Astrocyte (in vitro differentiated cells and primary cell): ENCODE data around the gene TNNI3K. TPM values are rescaled to one million over a fixed set of nuclear protein-coding genes. Genes with fewer than 3 reads are reported as not detected.

ENCODE experiments used
- DNase-seq: peaks from one replicate; pipeline ENCODE4 v3.0.0-alpha.2; 2010; ENCODE audit warnings: low read depth
- FAIRE-seq: peaks from 2 replicates; lab custom pipeline; 2011; peaks lifted over from hg19 to GRCh38; lab: Jason Lieb, UNC
- H2AFZ ChIP-seq: 2 replicates; pipeline ENCODE4 v1.6.0; 2012; ENCODE audit warnings: low read depth, low read length, inconsistent platforms
- H3K27ac ChIP-seq: 2 replicates; pipeline ENCODE4 v1.5.1; 2011; ENCODE audit warnings: low read depth, low read length, inconsistent platforms
- H3K27me3 ChIP-seq: 2 replicates; pipeline ENCODE4 v1.6.0; 2011; ENCODE audit warnings: low read length, inconsistent platforms; ENCODE audit not compliant: insufficient read depth
- H3K36me3 ChIP-seq: 2 replicates; pipeline ENCODE4 v1.5.1; 2011; ENCODE audit warnings: low read length, inconsistent platforms; ENCODE audit not compliant: insufficient read depth
- H3K4me1 ChIP-seq: 2 replicates; pipeline ENCODE4 v1.5.1; 2011; ENCODE audit warnings: low read length, inconsistent platforms; ENCODE audit not compliant: insufficient read depth
- H3K4me2 ChIP-seq: 2 replicates; pipeline ENCODE4 v1.6.0; 2012; ENCODE audit warnings: low read length, inconsistent platforms
- H3K4me3 ChIP-seq: 2 replicates; pipeline ENCODE4 v1.5.1; 2011; ENCODE audit warnings: low read depth, mild to moderate bottlenecking, low read length, inconsistent platforms; ENCODE audit not compliant: insufficient read depth
- H3K79me2 ChIP-seq: 2 replicates; pipeline ENCODE4 v1.6.0; 2012; ENCODE audit warnings: mild to moderate bottlenecking, low read length, inconsistent platforms; ENCODE audit not compliant: insufficient read depth
- H3K9ac ChIP-seq: 2 replicates; pipeline ENCODE4 v1.6.0; 2012; ENCODE audit warnings: mild to moderate bottlenecking, low read length, inconsistent platforms
- H3K9me3 ChIP-seq: 2 replicates; pipeline ENCODE4 v1.5.1; 2012; ENCODE audit warnings: low read depth, mild to moderate bottlenecking, low read length, inconsistent platforms; ENCODE audit not compliant: insufficient read depth
- H4K20me1 ChIP-seq: 2 replicates; pipeline ENCODE4 v1.6.0; 2012; ENCODE audit warnings: low read length, inconsistent platforms; ENCODE audit not compliant: insufficient read depth
- H3K27ac Mint-ChIP-seq: one replicate; pipeline ENCODE4 v1.8.0; 2021; ENCODE audit warnings: mild to moderate bottlenecking, mixed read lengths; ENCODE audit not compliant: unreplicated experiment
- H3K27me3 Mint-ChIP-seq: one replicate; pipeline ENCODE4 v1.8.0; 2021; ENCODE audit warnings: low read depth, mixed read lengths; ENCODE audit not compliant: unreplicated experiment
- H3K36me3 Mint-ChIP-seq: one replicate; pipeline ENCODE4 v1.8.0; 2021; ENCODE audit warnings: low read depth, mixed read lengths; ENCODE audit not compliant: unreplicated experiment
- H3K4me1 Mint-ChIP-seq: one replicate; pipeline ENCODE4 v1.8.0; 2021; ENCODE audit warnings: low read depth, mixed read lengths; ENCODE audit not compliant: unreplicated experiment
- H3K4me3 Mint-ChIP-seq: one replicate; pipeline ENCODE4 v1.8.0; 2021; ENCODE audit warnings: mild to moderate bottlenecking, moderate library complexity, mixed read lengths; ENCODE audit not compliant: unreplicated experiment
- H3K9me3 Mint-ChIP-seq: one replicate; pipeline ENCODE4 v1.8.0; 2021; ENCODE audit warnings: mild to moderate bottlenecking, mixed read lengths; ENCODE audit not compliant: unreplicated experiment
- EZH2 ChIP-seq: IDR thresholded peaks from 2 replicates; pipeline ENCODE4 v1.6.1; 2012; ENCODE audit warnings: mild to moderate bottlenecking, low read length, inconsistent platforms; ENCODE audit not compliant: insufficient read depth
- total RNA-seq: library from RNA; stranded (reverse); gene quantifications from 2 replicates; pipeline ENCODE4 v1.2.1, GENCODE V29; 2021
- TF ChIP-seq, protein P1 (sequence below): IDR thresholded peaks from 2 replicates; pipeline ENCODE4 v1.5.1; 2011; ENCODE audit warnings: low read depth, mild to moderate bottlenecking, inconsistent platforms, low read length, moderate library complexity; ENCODE audit not compliant: insufficient read depth

Gene TNNI3K
- total RNA-seq, 1 donor from 2014 or later: 0.45 TPM

DNA sequence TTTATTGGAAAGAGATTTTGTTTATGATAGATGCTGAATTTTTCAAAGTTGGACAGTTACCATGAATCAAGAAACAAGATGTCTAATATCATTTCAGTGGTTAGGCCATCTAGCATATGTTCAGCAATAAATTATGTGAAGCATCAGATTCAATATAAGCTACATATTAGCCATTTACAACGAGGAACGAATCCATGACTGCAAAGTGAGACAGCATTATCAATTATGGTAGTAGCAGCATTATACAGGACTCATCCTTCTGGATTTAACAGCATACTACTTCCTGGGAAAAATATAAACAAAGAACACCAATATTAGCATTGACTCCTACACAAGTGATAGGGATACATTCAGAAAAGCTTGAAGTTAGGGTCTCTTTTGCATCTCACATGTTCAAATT lies 218.1 kb downstream of the TNNI3K start:
- Histone ChIP-seq H2AFZ (no peak overlapping the region), H3K27me3 (no peaks in the 10 kb centered on the region), H3K4me3 (no peak overlapping the region), H3K9me3 (peaks cover 2% of the 10 kb centered on the region), H3K27ac (no peak overlapping the region), H3K79me2 (no peaks in the 10 kb centered on the region), H3K9ac (no peak overlapping the region), H3K4me1 (no peaks in the 10 kb centered on the region), H4K20me1 (no peaks in the 10 kb centered on the region), H3K36me3 (no peaks in the 10 kb centered on the region), H3K4me2 (no peak overlapping the region)
- no peaks in the 10 kb centered on the region for H3K27me3 Mint-ChIP-seq
- H3K4me1 Mint-ChIP-seq: no peaks in the 10 kb centered on the region
- H3K9me3 Mint-ChIP-seq: peaks cover 2% of the 10 kb centered on the region
- no peak for TF ChIP-seq EZH2
- TF ChIP-seq, protein P1, sequence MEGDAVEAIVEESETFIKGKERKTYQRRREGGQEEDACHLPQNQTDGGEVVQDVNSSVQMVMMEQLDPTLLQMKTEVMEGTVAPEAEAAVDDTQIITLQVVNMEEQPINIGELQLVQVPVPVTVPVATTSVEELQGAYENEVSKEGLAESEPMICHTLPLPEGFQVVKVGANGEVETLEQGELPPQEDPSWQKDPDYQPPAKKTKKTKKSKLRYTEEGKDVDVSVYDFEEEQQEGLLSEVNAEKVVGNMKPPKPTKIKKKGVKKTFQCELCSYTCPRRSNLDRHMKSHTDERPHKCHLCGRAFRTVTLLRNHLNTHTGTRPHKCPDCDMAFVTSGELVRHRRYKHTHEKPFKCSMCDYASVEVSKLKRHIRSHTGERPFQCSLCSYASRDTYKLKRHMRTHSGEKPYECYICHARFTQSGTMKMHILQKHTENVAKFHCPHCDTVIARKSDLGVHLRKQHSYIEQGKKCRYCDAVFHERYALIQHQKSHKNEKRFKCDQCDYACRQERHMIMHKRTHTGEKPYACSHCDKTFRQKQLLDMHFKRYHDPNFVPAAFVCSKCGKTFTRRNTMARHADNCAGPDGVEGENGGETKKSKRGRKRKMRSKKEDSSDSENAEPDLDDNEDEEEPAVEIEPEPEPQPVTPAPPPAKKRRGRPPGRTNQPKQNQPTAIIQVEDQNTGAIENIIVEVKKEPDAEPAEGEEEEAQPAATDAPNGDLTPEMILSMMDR: no peak
- H3K4me3 Mint-ChIP-seq: no peak overlapping the region
- FAIRE-seq: peak; percentile 17
- no peak for DNase-seq
- no peak overlapping the region for H3K27ac Mint-ChIP-seq
- no peaks in the 10 kb centered on the region for H3K36me3 Mint-ChIP-seq

DNA sequence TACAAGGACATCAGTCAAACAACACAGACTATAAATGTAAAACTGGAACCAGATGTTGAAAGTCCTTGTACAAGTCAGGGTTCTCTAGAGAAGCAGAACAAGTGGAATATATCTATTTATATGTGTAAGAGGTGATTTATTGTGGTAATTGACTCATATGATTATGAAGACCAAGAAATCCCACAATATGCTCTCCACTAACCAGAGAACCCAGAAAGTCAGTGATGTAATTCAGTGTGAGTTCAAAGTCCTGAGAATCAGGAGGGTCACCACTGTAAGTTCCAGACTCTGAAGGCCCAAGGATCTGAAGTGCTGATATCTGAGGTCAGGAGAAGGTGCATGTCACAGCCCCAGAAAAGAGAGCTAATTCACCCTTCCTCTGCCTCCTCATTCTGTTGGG lies 220.2 kb downstream of the TNNI3K start:
- H3K36me3 ChIP-seq: no peaks in the 10 kb centered on the region
- H3K27me3 Mint-ChIP-seq: no peaks in the 10 kb centered on the region
- TF ChIP-seq, protein P1: no peak
- no peak for TF ChIP-seq EZH2
- H3K4me2 ChIP-seq: no peak overlapping the region
- no peak overlapping the region for H3K27ac ChIP-seq
- H3K4me3 ChIP-seq: no peak overlapping the region
- H3K9me3 Mint-ChIP-seq: peaks cover 2% of the 10 kb centered on the region
- H3K9me3 ChIP-seq: peaks cover 2% of the 10 kb centered on the region
- no peak overlapping the region for H3K9ac ChIP-seq
- H3K4me1 Mint-ChIP-seq: no peaks in the 10 kb centered on the region
- H4K20me1 ChIP-seq: no peaks in the 10 kb centered on the region
- FAIRE-seq: no peak
- no peaks in the 10 kb centered on the region for H3K27me3 ChIP-seq
- DNase-seq: peak; percentile 23
- H3K4me3 Mint-ChIP-seq: no peak overlapping the region
- no peaks in the 10 kb centered on the region for H3K36me3 Mint-ChIP-seq
- no peak overlapping the region for H2AFZ ChIP-seq
- no peak overlapping the region for H3K27ac Mint-ChIP-seq
- no peaks in the 10 kb centered on the region for H3K79me2 ChIP-seq
- no peaks in the 10 kb centered on the region for H3K4me1 ChIP-seq

DNA sequence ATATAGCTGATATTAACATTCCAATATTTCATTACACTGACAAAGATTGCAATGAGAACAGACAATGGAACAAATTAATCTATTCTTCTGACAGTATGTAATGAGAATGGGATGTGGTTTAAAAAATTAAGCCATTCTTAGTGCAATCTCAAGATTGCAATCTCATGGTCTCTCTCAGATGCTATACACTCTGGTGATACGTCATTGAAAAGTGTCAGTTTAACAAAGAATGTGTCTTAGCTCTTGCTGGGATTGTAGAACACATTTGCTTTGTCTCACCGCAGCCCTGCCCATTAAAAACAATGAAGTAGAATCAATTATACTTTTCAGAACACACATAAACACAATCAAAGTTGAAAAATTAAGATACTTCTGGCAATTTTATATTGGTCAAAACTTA lies 222.1 kb downstream of the TNNI3K start:
- no peak overlapping the region for H3K27ac Mint-ChIP-seq
- FAIRE-seq: no peak

More for the DNA sequence above, 222.1 kb downstream of the TNNI3K start:
- H3K36me3 ChIP-seq: no peaks in the 10 kb centered on the region
- H2AFZ ChIP-seq: no peak overlapping the region
- no peak overlapping the region for H3K27ac ChIP-seq
- TF ChIP-seq EZH2: no peak
- TF ChIP-seq, protein P1: no peak
- Mint-ChIP-seq H3K4me1 (no peaks in the 10 kb centered on the region), H3K9me3 (peaks cover 2% of the 10 kb centered on the region), H3K36me3 (no peaks in the 10 kb centered on the region), H3K27me3 (no peaks in the 10 kb centered on the region), H3K4me3 (no peak overlapping the region)
- no peaks in the 10 kb centered on the region for H3K27me3 ChIP-seq
- H3K9me3 ChIP-seq: peaks cover 2% of the 10 kb centered on the region
- no peak overlapping the region for H3K4me3 ChIP-seq
- H4K20me1 ChIP-seq: no peaks in the 10 kb centered on the region
- H3K9ac ChIP-seq: no peak overlapping the region
- H3K4me2 ChIP-seq: no peak overlapping the region
- no peak for DNase-seq
- no peaks in the 10 kb centered on the region for H3K4me1 ChIP-seq
- H3K79me2 ChIP-seq: no peaks in the 10 kb centered on the region
